Measurements from ENCODE around the gene RFX1. TPM values are rescaled to one million over a fixed set of nuclear protein-coding genes. Genes with fewer than 3 reads are reported as not detected.

Gene RFX1
- total and polyA plus RNA-seq, 7 donors = 1.6 to 7.9 (median 2.1) TPM

DNA sequence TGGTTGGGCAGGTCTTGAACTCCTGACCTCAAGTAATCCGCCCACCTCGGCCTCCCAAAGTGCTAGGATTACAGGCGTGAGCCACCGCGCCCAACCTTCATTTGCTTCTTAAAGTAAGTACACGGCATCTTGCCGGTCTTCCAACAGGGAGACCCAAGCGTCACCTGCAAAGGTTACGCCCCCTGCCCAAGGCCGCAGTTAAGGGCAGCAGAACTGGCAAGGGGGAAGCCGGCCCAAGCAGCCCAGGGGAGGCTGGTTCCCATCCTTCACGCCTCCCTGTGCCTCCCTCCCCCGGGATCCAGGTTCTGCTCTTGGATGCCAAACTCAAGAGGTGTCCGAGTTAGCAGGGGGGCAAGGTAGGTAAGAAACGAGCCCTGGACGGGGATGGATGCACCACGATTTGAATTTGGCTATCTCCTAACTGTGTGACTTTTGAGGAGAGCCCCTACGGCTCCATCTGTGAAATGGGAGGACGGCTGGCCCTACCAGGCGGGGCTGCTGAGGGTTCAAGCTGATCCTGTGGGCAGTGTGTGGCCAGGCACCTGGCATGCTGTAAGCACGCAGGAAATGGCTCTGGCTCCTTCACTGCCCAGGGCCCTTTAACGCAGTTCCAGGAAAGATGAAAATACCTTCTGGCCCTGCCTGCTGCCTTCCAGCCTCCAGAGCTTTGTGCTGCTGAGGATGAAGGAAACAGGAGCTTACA, 9.0 kb downstream of the RFX1 start:
- Histone ChIP-seq H3K9me3 (peaks cover 0 to 5% (median 1%) of the 10 kb centered on the region in 4 donors), H3K27me3 (no peaks in the 10 kb centered on the region), H3K36me3 (peaks cover 0 to 19% (median 3%) of the 10 kb centered on the region in 4 donors), H3K27ac (no peak overlapping the region), H3K4me1 (no peaks in the 10 kb centered on the region), H3K4me3 (no peak overlapping the region)
- intact Hi-C loops (cut with DNase I) = no loop called here
- 90 to 95% methylated on average over 22 of the region's 22 CpGs for WGBS, 2 donors
- no peak for TF ChIP-seq POLR2AphosphoS5 (IDR thresholded peaks at IDR 0.05)
- no peak for DNase-seq

DNA sequence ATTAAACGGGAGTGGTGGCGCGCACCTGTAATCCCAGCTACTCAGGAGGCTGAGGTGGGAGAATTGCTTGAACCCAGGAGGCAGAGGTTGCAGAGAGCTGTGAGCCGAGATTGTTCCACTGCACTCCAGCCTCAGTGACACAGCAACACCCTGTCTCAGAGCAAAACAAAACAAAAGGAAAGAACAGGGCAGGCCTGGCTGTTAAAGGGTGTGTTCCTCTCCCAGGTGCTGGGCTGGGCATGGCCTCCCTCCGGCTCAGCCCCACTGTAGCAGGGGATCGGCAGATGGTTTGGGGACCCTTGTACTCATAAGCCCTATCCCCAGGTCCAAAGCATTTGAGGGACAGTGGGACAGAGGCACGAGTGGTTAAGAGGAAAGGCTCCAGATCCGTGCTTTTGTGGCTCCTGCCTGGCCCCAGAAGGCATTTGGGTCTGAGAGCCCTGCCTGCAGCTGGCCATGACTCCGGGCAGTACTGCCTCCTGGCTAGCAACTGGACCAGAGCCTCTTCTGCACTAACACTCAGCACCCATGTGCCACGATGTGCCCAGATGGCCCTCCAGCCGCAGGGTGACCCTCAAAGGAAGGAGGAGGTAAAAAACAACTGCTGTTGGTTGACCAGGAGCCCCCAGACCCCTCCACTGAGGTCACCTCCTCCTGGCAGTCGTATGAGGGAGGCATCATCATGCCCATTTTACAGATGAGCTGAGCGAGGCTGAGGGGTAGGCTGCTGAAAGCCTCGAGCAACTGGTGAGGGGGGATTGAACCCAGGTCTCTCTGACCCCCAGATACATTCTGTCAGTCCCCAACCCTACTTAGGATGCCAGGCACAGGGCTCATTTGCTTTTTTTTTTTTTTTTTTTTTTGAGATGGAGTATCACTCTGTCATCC, 10.0 kb downstream of the RFX1 start:
- DNase-seq = no peak
- WGBS, 2 donors = 57 to 86% methylated on average over 14 of the region's 14 CpGs
- H3K9me3 ChIP-seq = peaks cover 0 to 5% (median 1%) of the 10 kb centered on the region in 4 donors
- no peaks in the 10 kb centered on the region for H3K4me1 ChIP-seq
- no peak overlapping the region for H3K27ac ChIP-seq
- peaks cover 0 to 24% (median 3%) of the 10 kb centered on the region in 4 donors for H3K36me3 ChIP-seq
- intact Hi-C loops (cut with DNase I) = no loop called here
- H3K27me3 ChIP-seq = no peaks in the 10 kb centered on the region
- no peak for TF ChIP-seq POLR2A (IDR thresholded peaks at IDR 0.05)
- no peak for TF ChIP-seq EP300 (IDR thresholded peaks at IDR 0.05)
- TF ChIP-seq, protein P1, sequence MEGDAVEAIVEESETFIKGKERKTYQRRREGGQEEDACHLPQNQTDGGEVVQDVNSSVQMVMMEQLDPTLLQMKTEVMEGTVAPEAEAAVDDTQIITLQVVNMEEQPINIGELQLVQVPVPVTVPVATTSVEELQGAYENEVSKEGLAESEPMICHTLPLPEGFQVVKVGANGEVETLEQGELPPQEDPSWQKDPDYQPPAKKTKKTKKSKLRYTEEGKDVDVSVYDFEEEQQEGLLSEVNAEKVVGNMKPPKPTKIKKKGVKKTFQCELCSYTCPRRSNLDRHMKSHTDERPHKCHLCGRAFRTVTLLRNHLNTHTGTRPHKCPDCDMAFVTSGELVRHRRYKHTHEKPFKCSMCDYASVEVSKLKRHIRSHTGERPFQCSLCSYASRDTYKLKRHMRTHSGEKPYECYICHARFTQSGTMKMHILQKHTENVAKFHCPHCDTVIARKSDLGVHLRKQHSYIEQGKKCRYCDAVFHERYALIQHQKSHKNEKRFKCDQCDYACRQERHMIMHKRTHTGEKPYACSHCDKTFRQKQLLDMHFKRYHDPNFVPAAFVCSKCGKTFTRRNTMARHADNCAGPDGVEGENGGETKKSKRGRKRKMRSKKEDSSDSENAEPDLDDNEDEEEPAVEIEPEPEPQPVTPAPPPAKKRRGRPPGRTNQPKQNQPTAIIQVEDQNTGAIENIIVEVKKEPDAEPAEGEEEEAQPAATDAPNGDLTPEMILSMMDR (IDR thresholded peaks at IDR 0.05) = no peak
- TF ChIP-seq POLR2AphosphoS5 (IDR thresholded peaks at IDR 0.05) = no peak
- no peak overlapping the region for H3K4me3 ChIP-seq

DNA sequence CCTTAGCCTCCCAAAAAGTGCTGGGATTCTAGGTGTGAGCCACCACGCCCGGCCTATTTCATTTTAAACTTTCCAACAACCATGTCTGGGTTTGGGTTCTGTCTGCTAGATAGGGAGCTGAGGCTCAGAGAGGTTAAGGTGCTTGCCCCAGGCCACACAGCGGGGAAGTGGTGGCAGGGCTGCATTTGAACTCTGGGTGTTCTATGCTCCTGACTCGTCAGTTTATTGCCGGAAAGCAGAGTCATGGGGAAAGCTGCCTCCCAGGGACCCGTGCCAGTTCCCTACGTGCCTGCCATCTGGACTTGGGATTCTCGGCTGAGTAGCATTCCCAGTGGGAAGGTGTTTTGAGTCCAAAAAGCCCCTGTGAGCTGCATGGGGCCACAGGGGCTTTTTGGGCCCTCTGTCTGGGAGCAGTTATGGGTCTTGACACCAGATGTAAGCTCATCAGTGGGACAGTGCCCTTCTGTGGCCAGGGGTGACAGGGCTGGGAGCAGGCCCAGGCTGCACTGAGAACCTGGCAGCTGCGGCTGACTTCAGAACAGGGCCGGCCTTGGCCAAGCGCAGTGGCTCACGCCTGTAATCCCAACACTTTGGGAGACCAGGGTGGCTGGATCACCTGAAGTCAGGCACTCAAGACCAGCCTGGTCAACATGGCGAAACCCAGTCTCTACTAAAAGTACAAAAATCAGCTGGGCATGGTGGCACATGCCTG, 10.9 kb downstream of the RFX1 start:
- Histone ChIP-seq H3K27ac (no peak overlapping the region), H3K36me3 (peaks cover 0 to 29% (median 3%) of the 10 kb centered on the region in 4 donors), H3K27me3 (no peaks in the 10 kb centered on the region), H3K4me1 (no peaks in the 10 kb centered on the region), H3K4me3 (no peak overlapping the region), H3K9me3 (peaks cover 0 to 5% (median 1%) of the 10 kb centered on the region in 4 donors)
- DNase-seq = no peak
- TF ChIP-seq, protein P1 (IDR thresholded peaks at IDR 0.05) = no peak
- no peak for TF ChIP-seq POLR2AphosphoS5 (IDR thresholded peaks at IDR 0.05)
- no peak for TF ChIP-seq EP300 (IDR thresholded peaks at IDR 0.05)
- WGBS, 2 donors = 72 to 85% methylated on average over 13 of the region's 13 CpGs
- intact Hi-C loops (cut with DNase I) = no loop called here

DNA sequence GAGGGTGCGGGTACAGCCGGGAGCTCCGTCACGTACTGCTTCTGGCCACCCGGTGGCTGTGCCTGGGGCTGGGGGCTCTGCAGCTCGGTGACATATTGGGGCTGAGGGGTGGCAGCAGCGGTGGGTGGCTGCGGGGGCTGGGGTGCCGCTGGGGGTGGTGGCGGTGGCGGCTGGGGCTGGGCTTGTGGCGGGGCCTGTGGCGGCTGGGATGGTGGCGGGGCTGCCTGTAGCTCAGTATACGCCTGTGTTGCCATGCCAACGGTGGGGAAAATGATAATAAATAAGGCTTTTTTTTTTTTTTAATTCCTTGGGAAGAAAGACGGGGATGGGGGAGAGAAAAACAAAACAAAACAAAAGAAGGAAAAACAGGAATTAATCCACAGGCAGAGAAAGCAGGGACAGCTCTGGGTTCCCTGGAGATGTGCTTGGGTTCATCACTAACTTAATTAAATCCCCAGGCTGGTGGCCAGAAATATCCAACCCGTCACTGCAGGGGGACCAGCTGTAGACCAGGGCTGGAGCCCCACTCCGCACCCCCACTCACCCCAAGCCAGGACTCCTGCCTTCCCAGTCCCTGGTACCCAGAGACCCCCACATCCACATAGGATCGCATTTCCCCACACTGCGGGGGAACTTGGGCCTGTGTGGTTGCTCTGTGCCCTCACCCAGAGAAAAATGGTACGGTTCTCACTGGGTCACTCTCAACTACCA, 12.4 kb downstream of the RFX1 start:
- Histone ChIP-seq H3K36me3 (peaks cover 0 to 29% (median under 1%) of the 10 kb centered on the region in 4 donors), H3K27me3 (no peaks in the 10 kb centered on the region), H3K27ac (no peak overlapping the region), H3K4me1 (no peaks in the 10 kb centered on the region), H3K4me3 (no peak overlapping the region), H3K9me3 (no peaks in the 10 kb centered on the region)
- no peak for DNase-seq
- intact Hi-C loops (cut with DNase I) = no loop called here
- TF ChIP-seq POLR2AphosphoS5 (IDR thresholded peaks at IDR 0.05) (no peak), POLR2A (IDR thresholded peaks at IDR 0.05) (no peak), EP300 (IDR thresholded peaks at IDR 0.05) (no peak)
- TF ChIP-seq, protein P1 (IDR thresholded peaks at IDR 0.05) = no peak
- 88 to 90% methylated on average over 22 of the region's 22 CpGs for WGBS, 2 donors
